A549 (cell line): Measurements from ENCODE around the gene WNT1. TPM values are rescaled to one million over a fixed set of nuclear protein-coding genes. Genes with fewer than 3 reads are reported as not detected.

Experiments
- ATAC-seq, 2 experiments: fragments of 200-7000 bp in 1 of 2; fragments of >200 bp in 1 of 2; cut with Nextera tagmentation in 1 of 2; cut with Tn5 transposase in 1 of 2; 3 replicates each; pipeline versions ENCODE4 v1.8.0 to v1.9.1; 2018 to 2020; ENCODE audit warnings: mild to moderate bottlenecking in 1 of 2, moderate library complexity in 1 of 2
- CTCF ChIA-PET: fragments of 300-600 bp; sonication (Branson Sonifier 250); formaldehyde crosslinking; extraction: SDS; loops from one replicate; lab custom pipeline; 2021; ENCODE audit warnings: antibody characterized with exemption, inconsistent platforms; lab: Yijun Ruan, JAX
- POLR2A ChIA-PET: fragments of 350-600 bp; formaldehyde crosslinking; extraction: SDS; loops from one replicate; lab custom pipeline; 2021; ENCODE audit warnings: antibody characterized with exemption, inconsistent platforms; lab: Yijun Ruan, JAX
- DNase-seq, 2 experiments: peaks; one replicate each; pipeline versions ENCODE4 v3.0.0 to v3.0.0-alpha.2; 2011 to 2016; ENCODE audit warnings: low read depth in 1 of 2, low spot score in 1 of 2
- FAIRE-seq: peaks from 2 replicates; lab custom pipeline; 2011; peaks lifted over from hg19 to GRCh38; lab: Jason Lieb, UNC
- H3K27ac ChIP-seq, 2 experiments: fragments of >200 bp; sonication (Bioruptor Twin); formaldehyde crosslinking; 3 replicates each; pipeline ENCODE4 v1.5.1; 2016 to 2017
- H3K4me1 ChIP-seq: fragments of >200 bp; sonication (Bioruptor Twin); formaldehyde crosslinking; 3 replicates; pipeline ENCODE4 v1.6.1; 2016
- H3K4me2 ChIP-seq: fragments of >200 bp; sonication (Bioruptor Twin); formaldehyde crosslinking; 3 replicates; pipeline ENCODE4 v1.6.1; 2016
- H3K4me3 ChIP-seq: fragments of >200 bp; sonication (Bioruptor Twin); formaldehyde crosslinking; 3 replicates; pipeline ENCODE4 v1.5.1; 2016
- H3K9me3 ChIP-seq: fragments of >200 bp; sonication (Bioruptor Twin); formaldehyde crosslinking; 3 replicates; pipeline ENCODE4 v1.6.1; 2016
- CEBPB ChIP-seq, 2 experiments: fragments of >200 bp in 1 of 2; sonication (Bioruptor Twin) in 1 of 2; formaldehyde crosslinking in 1 of 2; IDR thresholded peaks; 2 replicates each; pipeline ENCODE4 v1.6.1; 2012 to 2016
- EHF ChIP-seq: fragments of 250-450 bp; sonication (Bioruptor Pico); IDR thresholded peaks from 2 replicates; pipeline ENCODE4 v1.5.0; 2020; ENCODE audit warnings: mild to moderate bottlenecking
- FOSB ChIP-seq: fragments of 250-450 bp; sonication (Bioruptor Pico); IDR thresholded peaks from 2 replicates; pipeline ENCODE4 v1.5.0; 2020; ENCODE audit warnings: mild to moderate bottlenecking, moderate library complexity
- FOSL2 ChIP-seq, 2 experiments: fragments of 450-650 bp in 1 of 2; fragments of >200 bp in 1 of 2; sonication (Bioruptor Twin) in 1 of 2; formaldehyde crosslinking; IDR thresholded peaks; 2 replicates each; pipeline versions ENCODE4 v1.5.0 to v1.6.1; 2016 to 2020; ENCODE audit warnings: mild to moderate bottlenecking in 1 of 2, moderate library complexity in 1 of 2
- HEYL ChIP-seq: fragments of 250-450 bp; sonication (Bioruptor Pico); IDR thresholded peaks from 2 replicates; pipeline ENCODE4 v1.8.0; 2021; ENCODE audit warnings: mild to moderate bottlenecking, moderate library complexity
- HOXB13 ChIP-seq: fragments of 250-450 bp; sonication (Bioruptor Pico); IDR thresholded peaks from 2 replicates; pipeline ENCODE4 v1.5.0; 2020; ENCODE audit warnings: low read depth, mild to moderate bottlenecking, moderate library complexity
- JUN ChIP-seq, 2 experiments: fragments of >200 bp; sonication (Bioruptor Twin); formaldehyde crosslinking; IDR thresholded peaks; 2 replicates in 1 of 2; 3 replicates in 1 of 2; pipeline ENCODE4 v1.6.1; 2016 to 2017
- MYC ChIP-seq: IDR thresholded peaks from 2 replicates; pipeline ENCODE4 v1.6.1; 2012; ENCODE audit warnings: mild to moderate bottlenecking, inconsistent platforms, low read length, improper control_type of control experiment, borderline replicate concordance
- POLR2AphosphoS2 ChIP-seq: conservative IDR thresholded peaks from 2 replicates; pipeline ENCODE4 v1.6.1; 2012; ENCODE audit warnings: low read length, improper control_type of control experiment, inconsistent platforms
- RAD21 ChIP-seq, 2 experiments: fragments of >200 bp in 1 of 2; sonication (Bioruptor Twin) in 1 of 2; formaldehyde crosslinking in 1 of 2; IDR thresholded peaks in 1 of 2; conservative IDR thresholded peaks in 1 of 2; 2 replicates in 1 of 2; 3 replicates in 1 of 2; pipeline ENCODE4 v1.6.1; 2012 to 2018; ENCODE audit warnings: inconsistent platforms in 1 of 2
- RCOR1 ChIP-seq: fragments of 150-350 bp; IDR thresholded peaks from 2 replicates; pipeline ENCODE4 v1.6.1; 2014; ENCODE audit warnings: antibody characterized with exemption, low read length, low read depth
- RNF2 ChIP-seq: fragments of 200-600 bp; sonication (generic); IDR thresholded peaks from 2 replicates; pipeline ENCODE4 v1.6.1; 2016; ENCODE audit warnings: low read depth, mild to moderate bottlenecking, antibody characterized with exemption, moderate library complexity, borderline replicate concordance
- SMC3 ChIP-seq: fragments of >200 bp; sonication (Bioruptor Twin); formaldehyde crosslinking; IDR thresholded peaks from 3 replicates; pipeline ENCODE4 v1.6.1; 2018; ENCODE audit warnings: inconsistent platforms
- SREBF2 ChIP-seq: fragments of 450-650 bp; IDR thresholded peaks from 2 replicates; pipeline ENCODE4 v1.6.1; 2014; ENCODE audit warnings: mild to moderate bottlenecking, moderate library complexity
- TFCP2L1 ChIP-seq: fragments of 250-450 bp; sonication (Bioruptor Pico); IDR thresholded peaks from 2 replicates; pipeline ENCODE4 v1.5.0; 2021; ENCODE audit warnings: mild to moderate bottlenecking
- ZFP36 ChIP-seq: fragments of 450-650 bp; IDR thresholded peaks from 2 replicates; pipeline ENCODE4 v1.6.1; 2014; ENCODE audit warnings: borderline replicate concordance; ENCODE audit not compliant: partially characterized antibody
- ZNF302 ChIP-seq: fragments of 250-450 bp; sonication (Bioruptor Pico); IDR thresholded peaks from 2 replicates; pipeline ENCODE4 v1.9.0; 2021; ENCODE audit warnings: inconsistent platforms, mild to moderate bottlenecking, moderate library complexity
- ZSCAN20 ChIP-seq: fragments of 250-450 bp; sonication (Bioruptor Pico); IDR thresholded peaks from 2 replicates; pipeline ENCODE4 v1.8.0; 2022; ENCODE audit warnings: mild to moderate bottlenecking, moderate library complexity
- WGBS: methylation state at CpG from one replicate; pipeline ENCODE4 v1.1.6; 2017; ENCODE audit errors: missing lambda C conversion rate; 5-methylcytosine and 5-hydroxymethylcytosine counted together
- polyA plus RNA-seq, 4 experiments: library from polyadenylated mRNA; depleted of rRNA in 3 of 4; stranded (reverse); fragments of >200 nt; fragmentation: RNase III in 1 of 4; extraction: RNeasy Plus Mini Kit Qiagen cat#74134 plus additional on column Dnase treatment in 1 of 4; gene quantifications; 2 replicates in 3 of 4; 3 replicates in 1 of 4; pipeline ENCODE4 v1.2.3, GENCODE V29; 2011 to 2017
- TF ChIP-seq, protein P1 (sequence below): fragments of >200 bp; sonication (Bioruptor Twin); formaldehyde crosslinking; IDR thresholded peaks from 3 replicates; pipeline ENCODE4 v1.5.1; 2016
- TF ChIP-seq, protein P2 (sequence below): fragments of >200 bp; sonication (Bioruptor Twin); formaldehyde crosslinking; IDR thresholded peaks from 2 replicates; pipeline ENCODE4 v1.6.1; 2016
- TF ChIP-seq, protein P3 (sequence below): fragments of 250-450 bp; sonication (Bioruptor Pico); IDR thresholded peaks from 2 replicates; pipeline ENCODE4 v1.5.0; 2020; ENCODE audit warnings: low read depth, mild to moderate bottlenecking, moderate library complexity
- TF ChIP-seq, protein P4 (sequence below): fragments of >200 bp; sonication (Bioruptor Twin); formaldehyde crosslinking; IDR thresholded peaks from 3 replicates; pipeline ENCODE4 v1.6.1; 2016

WNT1 gene
- polyA plus RNA-seq, 2 of the 4 experiments (the other 2 are of a cell fraction): not detected

DNA sequence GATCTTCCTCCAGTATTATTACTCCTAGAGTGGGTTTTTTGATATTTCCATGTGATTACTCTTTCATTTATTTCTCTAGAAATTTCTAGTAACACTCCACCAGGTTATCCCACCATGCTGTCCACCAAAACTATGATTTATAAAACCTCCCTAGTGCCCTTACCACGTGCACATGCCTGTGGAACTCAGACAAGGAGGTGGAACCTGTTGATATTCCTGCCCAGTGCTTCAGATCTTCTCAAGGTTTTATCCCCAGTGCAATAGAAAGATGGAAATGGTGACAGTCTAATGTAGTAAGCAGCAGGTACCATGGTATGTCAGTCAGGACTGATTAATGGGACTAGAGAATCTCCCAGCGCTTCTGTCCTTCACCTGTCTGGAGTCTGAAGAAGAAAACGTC lies 17.3 kb upstream of the WNT1 start:
- DNase-seq: no peak
- no peak for TF ChIP-seq HOXB13
- ChIA-PET CTCF (interaction anchor here (70.2 to 77.5 kb wide), 2 partner anchors 7 to 19 kb away, joined by 2584 read pairs; partner anchors contain the start of genes ARF3, DDN, FKBP11 and PRKAG1), POLR2A (no interaction called here)
- Histone ChIP-seq H3K27ac (no peak overlapping the region), H3K4me2 (no peak overlapping the region), H3K9me3 (no peaks in the 10 kb centered on the region), H3K4me1 (peaks cover 5% of the 10 kb centered on the region), H3K4me3 (no peak overlapping the region)
- ATAC-seq: no peak
- 56% methylated on average over 3 of the region's 3 CpGs for WGBS
- no peak for FAIRE-seq

DNA sequence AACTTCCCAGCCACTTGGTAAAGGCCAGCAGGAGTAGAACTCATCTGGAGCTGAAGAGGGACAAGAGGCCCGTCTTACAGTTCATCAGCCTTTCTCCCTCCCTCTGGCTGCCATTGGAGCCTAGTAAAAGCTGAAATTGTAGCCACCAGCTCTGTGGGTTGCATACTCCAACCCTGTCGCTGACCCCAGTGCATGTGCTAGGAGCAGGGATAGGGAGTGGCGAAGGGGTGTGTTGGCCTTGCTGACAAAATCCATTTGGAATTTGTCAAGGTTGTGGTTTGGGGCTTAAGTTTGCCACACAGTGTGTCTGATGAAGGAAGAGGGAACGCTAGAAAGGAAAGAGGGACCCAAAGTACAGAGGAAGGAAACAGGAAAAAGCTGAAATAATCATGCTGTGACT lies 16.8 kb upstream of the WNT1 start:
- H3K4me1 ChIP-seq: peaks cover 3% of the 10 kb centered on the region; the same call in 2 of the 3 replicates
- H3K4me2 ChIP-seq: no peak overlapping the region
- no peak overlapping the region for H3K27ac ChIP-seq
- FAIRE-seq (no peak), DNase-seq (no peak), ATAC-seq (no peak)
- CTCF ChIA-PET: interaction anchor here (70.2 to 77.5 kb wide), 2 partner anchors 7 to 19 kb away, joined by 2584 read pairs; partner anchors contain the start of genes ARF3, DDN, FKBP11 and PRKAG1
- H3K4me3 ChIP-seq: no peak overlapping the region
- POLR2A ChIA-PET: no interaction called here
- no peaks in the 10 kb centered on the region for H3K9me3 ChIP-seq
- TF ChIP-seq TFCP2L1 (no peak), EHF (no peak)
- TF ChIP-seq, protein P1, sequence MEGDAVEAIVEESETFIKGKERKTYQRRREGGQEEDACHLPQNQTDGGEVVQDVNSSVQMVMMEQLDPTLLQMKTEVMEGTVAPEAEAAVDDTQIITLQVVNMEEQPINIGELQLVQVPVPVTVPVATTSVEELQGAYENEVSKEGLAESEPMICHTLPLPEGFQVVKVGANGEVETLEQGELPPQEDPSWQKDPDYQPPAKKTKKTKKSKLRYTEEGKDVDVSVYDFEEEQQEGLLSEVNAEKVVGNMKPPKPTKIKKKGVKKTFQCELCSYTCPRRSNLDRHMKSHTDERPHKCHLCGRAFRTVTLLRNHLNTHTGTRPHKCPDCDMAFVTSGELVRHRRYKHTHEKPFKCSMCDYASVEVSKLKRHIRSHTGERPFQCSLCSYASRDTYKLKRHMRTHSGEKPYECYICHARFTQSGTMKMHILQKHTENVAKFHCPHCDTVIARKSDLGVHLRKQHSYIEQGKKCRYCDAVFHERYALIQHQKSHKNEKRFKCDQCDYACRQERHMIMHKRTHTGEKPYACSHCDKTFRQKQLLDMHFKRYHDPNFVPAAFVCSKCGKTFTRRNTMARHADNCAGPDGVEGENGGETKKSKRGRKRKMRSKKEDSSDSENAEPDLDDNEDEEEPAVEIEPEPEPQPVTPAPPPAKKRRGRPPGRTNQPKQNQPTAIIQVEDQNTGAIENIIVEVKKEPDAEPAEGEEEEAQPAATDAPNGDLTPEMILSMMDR: no peak
- TF ChIP-seq, protein P2, sequence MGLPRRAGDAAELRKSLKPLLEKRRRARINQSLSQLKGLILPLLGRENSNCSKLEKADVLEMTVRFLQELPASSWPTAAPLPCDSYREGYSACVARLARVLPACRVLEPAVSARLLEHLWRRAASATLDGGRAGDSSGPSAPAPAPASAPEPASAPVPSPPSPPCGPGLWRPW: no peak
- 54% methylated on average over 4 of the region's 4 CpGs for WGBS

DNA sequence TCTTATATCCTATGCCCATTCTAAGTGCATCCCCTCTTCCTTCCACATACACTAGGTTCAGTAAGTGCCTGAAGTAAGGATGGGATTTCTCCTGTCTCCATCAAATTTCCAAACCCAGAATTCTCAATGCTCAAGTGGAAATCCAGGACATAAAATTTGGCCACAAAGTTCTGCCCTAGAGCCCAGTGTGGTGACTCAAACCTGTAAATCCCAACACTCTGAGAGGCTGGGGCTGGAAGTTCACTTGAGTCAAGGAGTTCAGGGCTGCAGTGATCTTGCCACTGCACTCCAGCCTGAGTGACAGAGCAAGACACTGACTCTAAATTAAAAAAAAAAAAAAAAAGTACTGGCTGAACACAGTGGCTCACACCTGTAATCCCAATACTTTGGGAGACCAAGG lies 16.3 kb upstream of the WNT1 start:
- Histone ChIP-seq H3K4me3 (no peak overlapping the region), H3K4me2 (no peak overlapping the region), H3K27ac (no peak overlapping the region), H3K4me1 (peaks cover 3% of the 10 kb centered on the region; the same call in 2 of the 3 replicates), H3K9me3 (no peaks in the 10 kb centered on the region)
- ChIA-PET POLR2A (no interaction called here), CTCF (interaction anchor here (70.2 to 77.5 kb wide), 2 partner anchors 8 to 18 kb away, joined by 2584 read pairs; partner anchors contain the start of genes ARF3, DDN, FKBP11 and PRKAG1)
- ATAC-seq (no peak), FAIRE-seq (no peak), DNase-seq (no peak)
- TF ChIP-seq JUN (IDR thresholded peaks at IDR 0.05): no peak
- TF ChIP-seq RAD21 (conservative IDR thresholded peaks at IDR 0.05 in 1 of 2, IDR thresholded peaks at IDR 0.05 in 1 of 2): no peak
- no peak for TF ChIP-seq POLR2AphosphoS2
- TF ChIP-seq SREBF2: no peak
- no peak for TF ChIP-seq FOSL2 (IDR thresholded peaks at IDR 0.05)
- no peak for TF ChIP-seq FOSL2 (CRISPR knock-in tag; IDR thresholded peaks at IDR 0.05)
- no peak for TF ChIP-seq ZNF302
- TF ChIP-seq FOSB (CRISPR knock-in tag): no peak

DNA sequence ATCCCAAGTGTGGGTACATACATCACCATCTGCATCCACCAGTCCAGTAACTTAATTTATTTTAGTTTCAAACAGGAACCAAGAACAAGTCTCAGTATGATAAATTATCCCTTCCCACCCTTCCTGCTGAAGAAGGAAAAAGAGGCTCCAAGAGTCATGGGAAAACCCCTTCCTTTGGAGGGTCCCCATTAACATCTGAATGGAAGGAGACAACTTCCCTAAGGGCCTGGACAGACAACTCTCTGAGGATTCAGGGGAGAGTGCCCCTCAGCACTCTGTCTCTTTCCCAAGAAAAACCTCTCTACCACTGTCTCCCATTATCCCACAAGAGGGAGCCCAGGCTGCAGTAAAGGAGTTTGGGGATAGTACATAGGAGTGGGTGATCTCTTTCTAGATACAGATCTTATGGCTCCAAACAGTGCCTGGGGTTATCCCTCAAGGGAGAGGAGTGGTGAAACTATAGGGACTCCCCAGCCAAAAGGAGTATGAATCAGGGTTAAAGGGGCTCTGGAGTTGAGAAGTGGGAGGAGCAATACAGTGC lies 12.8 kb upstream of the WNT1 start:
- FAIRE-seq (no peak), ATAC-seq (peak; percentile 83 to 84), DNase-seq (no peak)
- H3K4me3 ChIP-seq: no peak overlapping the region
- no peaks in the 10 kb centered on the region for H3K9me3 ChIP-seq
- no peak overlapping the region for H3K4me2 ChIP-seq
- H3K27ac ChIP-seq: no peak overlapping the region
- TF ChIP-seq ZFP36: no peak
- no peak for TF ChIP-seq RNF2
- no peak for TF ChIP-seq CEBPB (IDR thresholded peaks at IDR 0.05)
- TF ChIP-seq RAD21 (conservative IDR thresholded peaks at IDR 0.05 in 1 of 2, IDR thresholded peaks at IDR 0.05 in 1 of 2): peak; percentile 35 to 61; a peak in 3 of 5 replicates
- TF ChIP-seq SMC3: peak; percentile 25; the same call in 1 of the 3 replicates
- no peak for TF ChIP-seq HEYL
- no peak for TF ChIP-seq ZSCAN20 (CRISPR knock-in tag)
- TF ChIP-seq MYC: no peak
- TF ChIP-seq, protein P3, sequence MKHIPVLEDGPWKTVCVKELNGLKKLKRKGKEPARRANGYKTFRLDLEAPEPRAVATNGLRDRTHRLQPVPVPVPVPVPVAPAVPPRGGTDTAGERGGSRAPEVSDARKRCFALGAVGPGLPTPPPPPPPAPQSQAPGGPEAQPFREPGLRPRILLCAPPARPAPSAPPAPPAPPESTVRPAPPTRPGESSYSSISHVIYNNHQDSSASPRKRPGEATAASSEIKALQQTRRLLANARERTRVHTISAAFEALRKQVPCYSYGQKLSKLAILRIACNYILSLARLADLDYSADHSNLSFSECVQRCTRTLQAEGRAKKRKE (CRISPR knock-in tag): no peak
- no peak for TF ChIP-seq RCOR1
- TF ChIP-seq SREBF2: no peak
- TF ChIP-seq JUN (IDR thresholded peaks at IDR 0.05): no peak
- TF ChIP-seq, protein P1: peak; percentile 38
- TF ChIP-seq, protein P4, sequence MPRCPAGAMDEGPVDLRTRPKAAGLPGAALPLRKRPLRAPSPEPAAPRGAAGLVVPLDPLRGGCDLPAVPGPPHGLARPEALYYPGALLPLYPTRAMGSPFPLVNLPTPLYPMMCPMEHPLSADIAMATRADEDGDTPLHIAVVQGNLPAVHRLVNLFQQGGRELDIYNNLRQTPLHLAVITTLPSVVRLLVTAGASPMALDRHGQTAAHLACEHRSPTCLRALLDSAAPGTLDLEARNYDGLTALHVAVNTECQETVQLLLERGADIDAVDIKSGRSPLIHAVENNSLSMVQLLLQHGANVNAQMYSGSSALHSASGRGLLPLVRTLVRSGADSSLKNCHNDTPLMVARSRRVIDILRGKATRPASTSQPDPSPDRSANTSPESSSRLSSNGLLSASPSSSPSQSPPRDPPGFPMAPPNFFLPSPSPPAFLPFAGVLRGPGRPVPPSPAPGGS: no peak
- TF ChIP-seq, all 56 proteins: peak for 3
- peaks cover 13% of the 10 kb centered on the region for H3K4me1 ChIP-seq
- ChIA-PET CTCF (interaction anchor here (0.8 to 77.5 kb wide), 4 partner anchors 11 to 81 kb away, joined by 3 to 2584 read pairs (median 1294); partner anchors contain the start of genes ARF3, DDN, FKBP11 and PRKAG1), POLR2A (no interaction called here)
